ENCODE results near the gene PRMT3. TPM values are rescaled to one million over a fixed set of nuclear protein-coding genes. Genes with fewer than 3 reads are reported as not detected.

The PRMT3 gene
- total RNA-seq, 3 donors from 2014 or later = 11.6 to 12.7 (median 11.8) TPM

- no peaks in the 10 kb centered on the region for H3K9me3 ChIP-seq
- intact Hi-C loops (cut with DNase I, micrococcal nuclease) = no loop called here
- no peak for ATAC-seq
- no peak for TF ChIP-seq CTCF (IDR thresholded peaks at IDR 0.05)
- no peaks in the 10 kb centered on the region for H3K36me3 ChIP-seq (ENCODE audit: low read depth)
- no peak overlapping the region for H3K4me3 ChIP-seq
- no peaks in the 10 kb centered on the region for H3K4me1 ChIP-seq (ENCODE audit: low read depth)
- no peak for DNase-seq
Measured at GRCh38 chr11:20511982-20512381, 124.5 kb downstream of the PRMT3 start.

- no peaks in the 10 kb centered on the region for H3K9me3 ChIP-seq
- H3K4me3 ChIP-seq = no peak overlapping the region
- ATAC-seq = no peak
- intact Hi-C loops (cut with DNase I, micrococcal nuclease) = no loop called here
- DNase-seq = no peak
- no peak for TF ChIP-seq CTCF (IDR thresholded peaks at IDR 0.05)
- no peaks in the 10 kb centered on the region for H3K4me1 ChIP-seq (ENCODE audit: low read depth)
- no peaks in the 10 kb centered on the region for H3K36me3 ChIP-seq (ENCODE audit: low read depth)
Measured at GRCh38 chr11:20512869-20513268, 125.4 kb downstream of the PRMT3 start.

- H3K4me3 ChIP-seq = no peak overlapping the region
- TF ChIP-seq CTCF (IDR thresholded peaks at IDR 0.05) = no peak
- intact Hi-C loops (cut with DNase I, micrococcal nuclease) = no loop called here
- H3K36me3 ChIP-seq (ENCODE audit: low read depth) = no peaks in the 10 kb centered on the region
- no peaks in the 10 kb centered on the region for H3K4me1 ChIP-seq (ENCODE audit: low read depth)
- DNase-seq (no peak), ATAC-seq (no peak)
- H3K9me3 ChIP-seq = no peaks in the 10 kb centered on the region
Measured at GRCh38 chr11:20518323-20518834, 130.9 kb downstream of the PRMT3 start.

GRCh38 chr11:20522536-20522935, 135.0 kb downstream of the PRMT3 start:
- Histone ChIP-seq H3K9me3 (no peaks in the 10 kb centered on the region), H3K4me1 (ENCODE audit: low read depth) (no peaks in the 10 kb centered on the region), H3K36me3 (ENCODE audit: low read depth) (no peaks in the 10 kb centered on the region), H3K4me3 (no peak overlapping the region)
- intact Hi-C loops (cut with DNase I, micrococcal nuclease) = no loop called here
- TF ChIP-seq CTCF (IDR thresholded peaks at IDR 0.05) = no peak
- DNase-seq = no peak
- ATAC-seq = no peak

GRCh38 chr11:20529757-20530156, 142.2 kb downstream of the PRMT3 start:
- Histone ChIP-seq H3K36me3 (ENCODE audit: low read depth) (no peaks in the 10 kb centered on the region), H3K4me1 (ENCODE audit: low read depth) (no peaks in the 10 kb centered on the region), H3K9me3 (no peaks in the 10 kb centered on the region), H3K4me3 (no peak overlapping the region)
- intact Hi-C loops (cut with DNase I, micrococcal nuclease) = no loop called here
- DNase-seq (no peak), ATAC-seq (no peak)
- no peak for TF ChIP-seq CTCF (IDR thresholded peaks at IDR 0.05)

Measured in mucosa of descending colon (tissue), 3 donors.